Articular chondrocyte of knee joint (primary cell): ENCODE results near the gene BRICD5. TPM values are rescaled to one million over a fixed set of nuclear protein-coding genes. Genes with fewer than 3 reads are reported as not detected.

Experiments
- total RNA-seq: library from RNA; depleted of rRNA; stranded (reverse); fragments of >200 nt; gene quantifications from 2 replicates; pipeline ENCODE4 v1.2.3, GENCODE V29; 2012

BRICD5 gene
- total RNA-seq, result 0.22 and 0.91 TPM in 2 replicates

DNA sequence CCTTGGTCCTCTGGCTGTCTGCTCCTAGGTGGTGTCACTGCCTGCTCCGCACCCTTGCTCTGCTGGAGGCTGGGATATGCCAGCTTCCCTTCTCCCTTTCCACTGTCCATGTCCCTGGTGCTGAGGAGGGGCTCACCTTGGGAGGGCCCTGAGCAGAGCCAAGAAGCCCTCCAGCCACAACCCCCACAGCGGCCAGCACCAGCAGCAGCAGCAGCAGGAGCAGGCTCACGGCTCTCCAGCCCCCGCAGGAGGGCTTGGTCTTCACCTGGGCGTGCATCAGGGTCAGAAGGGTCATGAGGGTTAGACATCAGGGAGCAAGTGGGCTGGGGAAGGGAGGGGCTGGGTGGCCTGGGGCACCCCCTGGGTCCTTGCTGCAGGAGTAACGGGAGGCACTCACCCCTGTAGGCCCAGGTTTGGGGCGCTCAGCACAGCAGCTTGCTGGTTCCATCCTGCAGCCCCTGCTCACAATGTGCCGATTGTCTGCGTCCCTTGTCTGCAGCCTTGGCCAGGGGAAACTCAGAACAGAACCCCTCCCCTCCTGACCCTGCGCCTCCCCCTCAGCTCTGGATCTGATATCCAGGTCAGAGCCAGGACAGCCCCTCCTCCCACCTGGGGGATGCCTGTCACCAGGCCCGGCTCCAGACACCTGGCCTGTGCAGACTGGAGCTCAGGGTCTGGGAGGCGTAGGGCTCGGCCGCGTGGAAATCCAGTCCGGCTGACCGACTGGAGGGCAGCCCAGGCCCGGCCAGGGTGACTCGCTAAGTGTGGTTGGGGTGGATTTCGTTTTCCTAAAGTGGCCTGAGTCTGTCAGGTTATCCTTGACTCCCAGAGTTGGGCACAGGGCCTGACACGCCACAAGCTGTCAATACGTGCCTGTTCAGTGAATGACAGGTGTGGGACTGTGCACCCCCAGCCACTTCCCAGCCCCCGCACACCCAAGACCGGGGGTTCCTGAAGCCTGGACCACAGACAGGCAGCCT is at the start of gene BRICD5:
Gene BRICD5, minus strand, starts transcription at position 478 of the 980 bp plus-strand sequence. Its CDS starts 30 bp downstream, at position 448.

DNA sequence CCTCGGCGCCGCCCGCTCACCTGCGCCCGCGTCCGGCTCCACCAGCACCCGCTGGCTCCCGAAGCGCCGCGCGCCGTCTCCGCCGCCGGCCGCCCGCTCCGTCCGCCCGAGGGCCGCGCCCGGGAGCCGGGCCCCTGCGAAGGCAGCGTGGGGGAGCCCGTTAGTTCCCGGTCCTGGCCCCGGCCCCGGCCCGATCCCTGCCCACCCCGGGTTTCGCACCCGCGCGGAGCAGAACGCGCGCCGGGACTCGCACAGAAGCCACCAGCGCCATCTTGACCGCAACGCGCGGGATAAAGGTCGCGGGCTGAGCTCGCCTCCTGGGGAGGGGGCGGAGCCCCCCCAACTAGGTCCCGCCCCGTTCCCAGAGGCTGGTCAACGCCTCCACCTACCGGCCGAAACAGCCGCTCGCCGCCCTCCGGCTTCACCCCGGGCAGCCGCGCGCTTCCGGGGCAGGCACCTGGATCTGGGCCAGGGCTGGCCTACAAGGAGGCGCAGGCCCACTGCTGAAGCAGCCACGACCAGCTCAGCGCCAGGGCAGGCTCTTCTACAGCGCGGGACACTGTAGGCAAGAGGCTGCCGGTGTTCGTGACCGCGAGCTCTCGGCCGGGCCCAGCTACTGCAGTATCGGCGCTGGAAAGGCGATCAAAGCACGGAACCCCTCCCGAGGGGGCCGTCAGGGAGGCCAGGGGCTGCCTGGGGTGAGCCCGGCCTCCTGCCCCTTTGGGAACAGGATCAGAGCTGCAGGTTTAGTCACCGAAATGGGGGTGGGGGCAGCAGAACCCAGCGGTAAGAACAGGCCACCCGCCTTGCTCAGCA is 40.8 kb upstream of the BRICD5 start, which contains the start of gene ECI1:
Gene ECI1, minus strand, starts transcription at position 292 of the 816 bp plus-strand sequence. Its CDS starts 21 bp downstream, at position 271.

DNA sequence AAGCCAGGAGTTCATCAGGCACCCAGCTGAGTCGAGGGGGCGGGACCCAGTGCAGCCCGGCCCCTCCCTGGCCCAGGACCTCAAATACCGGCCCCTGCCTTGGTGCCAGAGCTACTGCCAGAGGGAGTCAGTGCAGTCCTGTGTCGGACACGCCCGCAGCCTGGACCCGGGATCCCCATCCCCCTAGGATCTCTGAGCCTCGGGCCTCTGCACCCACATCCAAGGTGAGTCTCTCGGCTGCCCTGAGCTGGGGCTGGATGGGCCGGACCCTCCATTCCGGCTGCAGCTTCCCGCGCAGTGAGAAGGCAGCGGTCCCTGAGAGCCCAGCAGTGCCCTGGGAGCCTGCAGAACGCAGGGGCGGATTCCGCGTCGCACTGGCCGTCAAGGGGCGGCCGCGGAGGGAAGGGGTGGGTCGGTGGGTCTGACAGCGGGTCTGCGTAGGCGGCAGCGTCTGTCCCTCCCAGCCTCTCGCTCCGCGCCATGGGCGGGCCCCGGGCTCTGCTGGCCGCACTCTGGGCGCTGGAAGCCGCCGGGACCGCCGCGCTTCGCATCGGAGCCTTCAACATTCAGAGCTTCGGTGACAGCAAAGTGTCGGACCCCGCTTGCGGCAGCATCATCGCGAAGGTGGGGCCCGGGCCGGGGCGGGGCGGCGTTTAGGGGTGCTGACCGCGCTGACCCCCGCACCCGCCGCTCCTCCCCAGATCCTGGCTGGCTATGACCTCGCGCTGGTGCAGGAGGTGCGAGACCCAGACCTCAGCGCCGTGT is 25.9 kb upstream of the BRICD5 start, which contains the start of gene DNASE1L2:
Gene DNASE1L2, plus strand, starts transcription at position 108 of the 765 bp plus-strand sequence. Its CDS starts 373 bp downstream, at position 481.

DNA sequence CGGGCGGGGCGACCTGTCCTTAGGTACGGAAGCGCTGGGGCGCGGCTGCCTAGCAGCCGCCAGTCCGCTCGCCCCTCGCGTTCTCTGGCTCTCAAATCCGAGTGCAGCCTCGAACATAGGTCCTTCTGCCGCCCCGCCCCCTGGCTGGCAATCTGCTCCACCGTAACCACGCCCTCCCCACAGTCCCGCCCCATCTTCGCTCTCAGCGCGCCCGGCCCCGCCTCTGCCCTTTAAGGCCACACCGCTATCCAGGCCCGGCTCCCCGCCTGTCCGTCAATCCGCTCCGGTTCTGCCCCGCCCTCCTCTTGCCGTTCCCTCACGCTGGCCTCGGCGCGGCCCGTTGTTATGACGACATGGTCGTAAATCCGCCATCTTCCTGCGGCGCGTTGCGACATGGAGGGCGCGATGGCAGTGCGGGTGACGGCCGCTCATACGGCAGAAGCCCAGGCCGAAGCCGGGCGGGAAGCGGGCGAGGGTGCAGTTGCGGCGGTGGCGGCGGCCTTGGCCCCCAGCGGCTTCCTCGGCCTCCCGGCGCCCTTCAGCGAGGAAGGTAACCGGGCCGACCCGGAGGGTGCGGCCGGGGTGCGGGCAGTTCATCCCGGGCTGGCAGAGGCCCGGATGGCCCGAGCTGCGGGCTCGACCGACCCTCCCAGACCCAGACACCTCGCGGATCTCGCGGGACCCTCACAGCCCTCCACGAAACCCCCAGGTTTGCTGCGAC is 12.7 kb upstream of the BRICD5 start, which contains the start of gene E4F1:
Gene E4F1, plus strand, starts transcription at position 371 of the 721 bp plus-strand sequence. Its CDS starts 23 bp downstream, at position 394.

DNA sequence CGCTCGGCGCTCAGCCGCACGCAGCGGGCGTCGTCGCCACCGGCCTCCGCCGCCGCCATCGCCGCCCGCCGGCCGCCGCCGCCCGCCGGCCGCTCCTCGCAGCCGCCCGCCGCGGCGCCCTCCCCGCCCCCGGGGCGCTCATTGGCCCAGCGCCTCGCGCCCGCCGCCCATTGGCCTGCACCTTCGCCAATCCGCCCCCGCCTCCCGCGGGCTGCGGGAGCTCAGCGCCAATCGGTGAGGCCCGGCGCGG is 4.0 kb upstream of the BRICD5 start, which contains the start of gene PGP:
Gene PGP, minus strand, starts transcription at position 122 of the 250 bp plus-strand sequence. Its CDS starts 63 bp downstream, at position 59.

DNA sequence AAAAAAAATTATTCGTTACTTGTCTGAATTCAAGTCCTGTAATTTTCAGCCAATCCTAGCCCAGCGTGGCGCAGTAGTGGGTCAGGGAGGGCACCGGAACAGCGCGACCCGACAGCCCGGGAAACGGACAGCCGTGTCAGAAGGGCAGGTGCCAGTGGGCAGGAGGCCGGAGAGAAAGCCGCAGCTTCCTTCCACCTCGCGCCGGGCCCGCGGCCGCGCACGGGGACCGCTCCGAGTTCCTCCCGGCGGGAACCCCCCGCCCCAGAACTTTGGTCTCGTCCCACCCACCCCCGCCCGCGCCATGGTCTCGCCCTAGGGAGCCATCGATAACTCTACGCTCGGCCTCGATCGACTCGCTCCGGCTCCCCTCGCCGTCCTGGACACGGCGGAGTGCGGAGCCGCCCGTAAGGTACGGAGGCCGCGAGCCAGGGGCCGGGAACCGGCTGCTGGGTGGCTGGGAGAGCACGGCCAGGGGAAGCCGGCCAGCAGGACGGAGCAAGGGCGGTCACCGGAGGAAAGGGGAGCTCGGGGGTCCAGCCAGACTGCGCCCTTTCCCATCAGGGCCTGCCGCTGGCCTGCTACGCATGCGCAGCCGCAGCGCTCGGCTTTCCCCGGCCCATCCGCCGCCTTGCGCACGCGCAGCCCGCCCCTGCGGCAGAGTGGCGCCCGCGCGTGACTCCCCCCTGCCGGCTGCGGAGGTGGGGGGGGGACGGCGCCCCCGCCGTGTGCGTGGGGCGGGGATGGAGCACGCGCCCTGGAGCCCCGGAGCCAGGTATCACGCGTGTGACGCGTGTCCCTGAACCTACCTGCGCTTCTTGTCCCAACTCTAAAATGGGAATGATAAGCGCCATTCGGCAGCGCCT is 5.3 kb downstream of the BRICD5 start, which contains the start of gene MLST8:
Gene MLST8, plus strand, starts transcription at position 351 of the 863 bp plus-strand sequence. CDS start 632 bp downstream, outside the sequence.

DNA sequence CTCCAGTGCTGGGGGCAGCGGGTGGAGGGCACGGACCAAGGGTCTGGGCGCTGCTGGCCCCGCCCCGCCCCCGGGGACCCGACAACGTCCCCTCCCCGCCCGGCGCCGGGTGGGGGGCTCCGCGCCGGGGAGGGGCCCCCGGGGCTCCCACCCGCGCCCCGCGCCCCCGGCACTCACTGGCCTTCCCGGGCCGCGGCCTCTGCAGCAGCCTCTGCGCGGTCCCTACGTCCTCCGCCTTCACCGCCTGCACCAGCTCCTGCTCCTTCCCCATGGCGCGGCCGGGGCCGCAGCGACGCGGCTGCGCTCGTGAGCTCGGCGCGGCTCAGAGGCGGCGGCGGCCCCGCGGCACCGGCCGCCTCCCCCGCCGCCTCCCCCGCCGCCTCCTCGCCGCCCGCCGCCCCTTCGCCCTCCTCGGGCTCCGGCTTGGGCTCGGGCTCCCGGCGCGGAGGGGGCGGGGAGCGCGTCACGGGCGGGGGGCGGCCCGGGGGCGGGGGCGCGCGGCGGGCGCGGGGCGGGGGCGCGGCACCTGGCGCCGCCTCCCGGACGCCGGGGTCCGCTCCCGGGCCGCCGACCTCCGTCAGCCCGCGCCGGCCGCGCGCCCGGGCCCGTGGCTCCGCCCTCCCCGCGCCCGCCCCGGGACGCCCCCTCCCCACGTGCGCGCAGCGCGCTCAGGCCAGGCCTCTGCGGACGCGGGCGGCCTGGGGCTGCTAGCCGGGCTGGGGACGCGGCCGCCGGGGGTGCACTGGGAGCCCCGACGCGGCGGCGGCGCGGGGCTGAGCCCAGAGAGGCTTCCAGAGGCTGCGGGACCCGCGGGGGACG is 14.3 kb downstream of the BRICD5 start, which contains the start of gene CASKIN1:
Gene CASKIN1, minus strand, starts transcription at position 444 of the 819 bp plus-strand sequence. Its CDS starts 173 bp downstream, at position 271.

Other genes starting within 250 kb of the BRICD5 start
- gene RPS2, start 246.0 kb downstream of the BRICD5 start, total RNA-seq, result 1,674 and 2,243 TPM in 2 replicates
- gene RNF151, start 244.0 kb downstream of the BRICD5 start, total RNA-seq, result not detected in 2 replicates
- gene TBL3, start 238.8 kb downstream of the BRICD5 start, total RNA-seq, result 17.5 and 19.1 TPM in 2 replicates
- not detected in 2 replicates for gene NOXO1, start 229.4 kb downstream of the BRICD5 start, total RNA-seq
- gene GFER, start 226.7 kb downstream of the BRICD5 start, total RNA-seq, result 9.2 and 12.5 TPM in 2 replicates
- 0.26 and 0.76 TPM in 2 replicates for gene SYNGR3, start 220.9 kb downstream of the BRICD5 start, total RNA-seq
- gene ZNF598, start 201.0 kb downstream of the BRICD5 start, total RNA-seq, result 13.7 and 15.0 TPM in 2 replicates
- 0.39 and 0.65 TPM in 2 replicates for gene NPW, start 191.1 kb downstream of the BRICD5 start, total RNA-seq
- gene NHERF2, start 184.0 kb downstream of the BRICD5 start, total RNA-seq, result 24.3 and 40.4 TPM in 2 replicates
- gene NTHL1, start 163.0 kb downstream of the BRICD5 start, total RNA-seq, result 15.5 and 16.2 TPM in 2 replicates
- gene TSC2, start 162.9 kb downstream of the BRICD5 start, total RNA-seq, result 49.2 and 59.6 TPM in 2 replicates
- 95.7 and 99.2 TPM in 2 replicates for gene PKD1, start 75.0 kb downstream of the BRICD5 start, total RNA-seq
- 0.65 and 0.86 TPM in 2 replicates for gene RAB26, start 62.2 kb downstream of the BRICD5 start, total RNA-seq
- gene TRAF7, start 55.1 kb downstream of the BRICD5 start, total RNA-seq, result 39.1 and 48.7 TPM in 2 replicates
- under 0.01 TPM in 2 replicates for gene CASKIN1, start 14.3 kb downstream of the BRICD5 start, total RNA-seq
- 28.4 and 34.1 TPM in 2 replicates for gene MLST8, start 5.4 kb downstream of the BRICD5 start, total RNA-seq
- gene PGP, start 4.0 kb upstream of the BRICD5 start, total RNA-seq, result 5.7 and 6.1 TPM in 2 replicates
- 16.1 and 18.6 TPM in 2 replicates for gene E4F1, start 12.7 kb upstream of the BRICD5 start, total RNA-seq
- 0.22 and 0.26 TPM in 2 replicates for gene DNASE1L2, start 25.6 kb upstream of the BRICD5 start, total RNA-seq
- 27.0 and 32.5 TPM in 2 replicates for gene ECI1, start 40.7 kb upstream of the BRICD5 start, total RNA-seq
- 69.3 and 85.8 TPM in 2 replicates for gene RNPS1, start 57.3 kb upstream of the BRICD5 start, total RNA-seq
- 1.6 and 2.5 TPM in 2 replicates for gene ABCA3, start 129.9 kb upstream of the BRICD5 start, total RNA-seq
- gene CCNF, start 218.6 kb upstream of the BRICD5 start, total RNA-seq, result 9.9 and 11.9 TPM in 2 replicates
- 1.8 TPM in 2 replicates for gene TEDC2, start 249.2 kb upstream of the BRICD5 start, total RNA-seq